ENCODE data around the gene MEIS2. TPM values are rescaled to one million over a fixed set of nuclear protein-coding genes. Genes with fewer than 3 reads are reported as not detected.

Gene MEIS2
- total RNA-seq, 1 donor: 0.21 TPM

DNA sequence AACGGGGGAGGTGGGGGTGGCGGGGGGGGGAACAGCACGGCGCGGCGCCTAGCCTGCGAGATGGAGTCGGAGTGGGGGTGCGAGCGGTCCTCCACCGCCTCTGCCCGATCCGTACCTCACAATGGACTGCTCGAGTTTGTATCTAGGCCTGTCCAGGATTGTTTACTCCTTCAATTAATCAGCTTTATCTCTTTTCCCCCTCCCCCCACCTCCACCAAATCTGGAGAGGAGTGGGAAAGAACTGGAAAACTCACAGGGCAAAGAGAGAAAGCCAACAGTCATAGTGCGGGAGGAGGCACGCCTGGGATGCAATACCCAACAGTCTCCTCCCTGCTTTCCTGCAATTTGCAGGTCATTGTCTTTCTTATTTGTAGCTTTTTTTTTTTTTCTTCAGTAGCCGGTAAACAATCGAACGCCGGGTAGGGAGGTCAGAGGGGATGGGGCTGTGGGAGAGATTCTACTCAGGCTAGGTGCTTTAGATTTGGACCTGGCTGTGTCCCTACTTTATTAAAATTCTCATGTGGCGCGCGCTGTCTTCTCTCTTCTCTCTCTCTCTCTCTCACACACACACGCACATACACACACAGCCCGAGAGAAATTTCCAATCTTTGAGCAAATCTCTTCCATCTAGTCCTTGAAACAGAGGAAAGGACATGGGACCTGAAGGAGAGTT is 6.9 kb upstream of the MEIS2 start:
- Histone ChIP-seq H3K9me3 (ENCODE audit: low read depth, low read length) (no peaks in the 10 kb centered on the region), H3K4me3 (ENCODE audit: low read length) (no peak overlapping the region)

GRCh38 chr15:37106490-37107001 is 6.2 kb upstream of the MEIS2 start:
- Histone ChIP-seq H3K4me3 (ENCODE audit: low read length) (no peak overlapping the region), H3K9me3 (ENCODE audit: low read depth, low read length) (no peaks in the 10 kb centered on the region), H3K4me1 (ENCODE audit: insufficient read depth, low read length) (peaks cover 15% of the 10 kb centered on the region), H3K27me3 (ENCODE audit: insufficient read depth, low read length) (peaks cover 96% of the 10 kb centered on the region)

More for the DNA sequence above, 6.9 kb upstream of the MEIS2 start:
- peaks cover 99% of the 10 kb centered on the region for H3K27me3 ChIP-seq (ENCODE audit: insufficient read depth, low read length)
- peaks cover 11% of the 10 kb centered on the region for H3K4me1 ChIP-seq (ENCODE audit: insufficient read depth, low read length)

- H3K27me3 ChIP-seq (ENCODE audit: insufficient read depth, low read length): peaks cover 96% of the 10 kb centered on the region
- H3K4me1 ChIP-seq (ENCODE audit: insufficient read depth, low read length): peaks cover 21% of the 10 kb centered on the region
- H3K9me3 ChIP-seq (ENCODE audit: low read depth, low read length): no peaks in the 10 kb centered on the region
- no peak overlapping the region for H3K4me3 ChIP-seq (ENCODE audit: low read length)
Observed at GRCh38 chr15:37105889-37106288, 5.5 kb upstream of the MEIS2 start.

DNA sequence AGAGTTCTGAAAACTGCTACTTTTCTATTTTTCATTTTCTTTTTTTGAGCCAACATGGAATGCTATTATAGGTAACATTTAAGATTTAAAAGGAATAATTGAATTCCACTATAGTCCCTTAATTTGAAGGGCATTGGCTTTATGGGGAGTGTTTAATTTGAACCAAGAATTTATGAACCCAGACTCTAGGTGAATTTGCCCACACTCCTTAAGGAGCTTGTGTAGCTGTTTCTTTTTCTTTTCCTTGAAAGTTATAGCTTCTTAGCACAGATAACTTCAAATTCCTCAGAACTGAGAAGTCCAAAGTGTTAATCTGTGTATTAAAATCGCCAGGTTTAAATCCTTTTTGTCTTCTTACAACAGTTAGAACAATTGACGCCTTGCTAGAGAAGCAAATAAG is 4.7 kb upstream of the MEIS2 start:
- H3K9me3 ChIP-seq (ENCODE audit: low read depth, low read length): no peaks in the 10 kb centered on the region
- H3K4me3 ChIP-seq (ENCODE audit: low read length): no peak overlapping the region
- peaks cover 16% of the 10 kb centered on the region for H3K4me1 ChIP-seq (ENCODE audit: insufficient read depth, low read length)
- peaks cover 92% of the 10 kb centered on the region for H3K27me3 ChIP-seq (ENCODE audit: insufficient read depth, low read length)

GRCh38 chr15:37104424-37104981 is 4.2 kb upstream of the MEIS2 start:
- H3K27me3 ChIP-seq (ENCODE audit: insufficient read depth, low read length): peaks cover 92% of the 10 kb centered on the region
- no peaks in the 10 kb centered on the region for H3K9me3 ChIP-seq (ENCODE audit: low read depth, low read length)
- H3K4me1 ChIP-seq (ENCODE audit: insufficient read depth, low read length): peaks cover 22% of the 10 kb centered on the region
- H3K4me3 ChIP-seq (ENCODE audit: low read length): no peak overlapping the region

DNA sequence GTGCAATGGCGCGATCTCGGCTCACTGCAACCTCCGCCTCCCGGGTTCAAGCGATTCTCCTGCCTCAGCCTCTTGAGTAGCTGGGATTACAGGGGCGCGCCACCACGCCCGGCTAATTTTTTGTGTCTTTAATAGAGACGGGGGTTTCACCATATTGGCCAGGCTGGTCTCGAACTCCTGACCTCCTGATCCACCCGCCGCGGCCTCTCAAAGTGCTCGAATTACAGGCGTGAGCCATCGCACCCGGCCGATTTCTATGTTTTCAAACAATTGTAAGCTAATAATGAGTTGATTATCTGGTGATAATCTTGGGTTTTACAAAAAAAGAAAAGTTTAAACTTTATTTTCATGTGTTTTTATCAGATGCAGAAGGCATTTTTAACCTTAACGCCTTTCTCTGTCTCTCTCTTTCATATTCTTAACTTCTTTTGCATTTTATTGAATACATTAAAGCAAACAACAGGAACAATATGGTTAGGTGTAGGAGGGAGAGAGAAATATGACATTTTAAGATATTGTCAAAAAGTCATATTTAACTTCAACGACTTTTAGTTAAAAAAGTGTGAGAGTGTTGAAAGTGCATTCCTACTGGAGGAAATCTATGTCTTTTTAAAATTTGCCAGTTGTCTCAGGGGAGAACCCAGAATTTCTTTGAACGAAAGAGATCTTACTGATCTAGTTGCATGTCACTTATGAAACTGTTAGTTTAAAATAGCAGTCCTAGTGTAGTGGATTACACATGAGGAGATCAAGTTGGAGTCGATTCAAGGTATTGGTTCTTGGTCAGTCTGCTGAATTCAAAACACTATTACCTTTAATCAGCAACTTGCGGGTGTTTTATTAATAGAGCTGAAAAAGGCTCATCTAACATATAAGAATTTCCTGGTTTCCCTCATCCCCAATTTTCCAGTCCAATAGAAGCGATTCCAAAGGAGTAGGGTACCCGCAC is 3.4 kb upstream of the MEIS2 start:
- Histone ChIP-seq H3K4me3 (ENCODE audit: low read length) (no peak overlapping the region), H3K27me3 (ENCODE audit: insufficient read depth, low read length) (peaks cover 89% of the 10 kb centered on the region), H3K4me1 (ENCODE audit: insufficient read depth, low read length) (peaks cover 28% of the 10 kb centered on the region), H3K9me3 (ENCODE audit: low read depth, low read length) (no peaks in the 10 kb centered on the region)

- Histone ChIP-seq H3K4me3 (ENCODE audit: low read length) (no peak overlapping the region), H3K27me3 (ENCODE audit: insufficient read depth, low read length) (peaks cover 89% of the 10 kb centered on the region), H3K9me3 (ENCODE audit: low read depth, low read length) (no peaks in the 10 kb centered on the region), H3K4me1 (ENCODE audit: insufficient read depth, low read length) (peaks cover 34% of the 10 kb centered on the region)
Observed at GRCh38 chr15:37103163-37103435, 2.8 kb upstream of the MEIS2 start.

- no peak overlapping the region for H3K4me3 ChIP-seq (ENCODE audit: low read length)
- peaks cover 38% of the 10 kb centered on the region for H3K4me1 ChIP-seq (ENCODE audit: insufficient read depth, low read length)
- H3K27me3 ChIP-seq (ENCODE audit: insufficient read depth, low read length): peaks cover 89% of the 10 kb centered on the region
- H3K9me3 ChIP-seq (ENCODE audit: low read depth, low read length): no peaks in the 10 kb centered on the region
Observed at GRCh38 chr15:37102305-37103162, 2.2 kb upstream of the MEIS2 start.

GRCh38 chr15:37101980-37102304 is 1.6 kb upstream of the MEIS2 start:
- no peaks in the 10 kb centered on the region for H3K9me3 ChIP-seq (ENCODE audit: low read depth, low read length)
- H3K27me3 ChIP-seq (ENCODE audit: insufficient read depth, low read length): peaks cover 89% of the 10 kb centered on the region
- H3K4me3 ChIP-seq (ENCODE audit: low read length): no peak overlapping the region
- H3K4me1 ChIP-seq (ENCODE audit: insufficient read depth, low read length): peaks cover 38% of the 10 kb centered on the region

DNA sequence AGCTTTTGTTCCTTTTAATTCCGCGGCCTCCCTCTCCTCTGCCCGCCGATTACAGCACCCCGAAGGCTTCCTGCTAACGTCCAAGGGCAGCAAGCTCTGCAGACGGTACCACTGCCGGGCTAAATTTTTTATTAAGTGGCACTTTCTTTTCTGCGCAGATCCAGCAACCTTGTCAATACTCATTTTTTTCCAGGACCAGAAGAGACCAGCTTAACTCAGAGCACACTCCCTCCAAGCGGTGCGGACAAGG is 542 bp upstream of the MEIS2 start:
- Histone ChIP-seq H3K4me3 (ENCODE audit: low read length) (peak overlapping the region; percentile 31), H3K9me3 (ENCODE audit: low read depth, low read length) (no peaks in the 10 kb centered on the region), H3K4me1 (ENCODE audit: insufficient read depth, low read length) (peaks cover 38% of the 10 kb centered on the region), H3K27me3 (ENCODE audit: insufficient read depth, low read length) (peaks cover 91% of the 10 kb centered on the region)

- H3K4me3 ChIP-seq (ENCODE audit: low read length): peak overlapping the region; percentile 43
- no peaks in the 10 kb centered on the region for H3K9me3 ChIP-seq (ENCODE audit: low read depth, low read length)
- H3K4me1 ChIP-seq (ENCODE audit: insufficient read depth, low read length): peaks cover 38% of the 10 kb centered on the region
- H3K27me3 ChIP-seq (ENCODE audit: insufficient read depth, low read length): peaks cover 88% of the 10 kb centered on the region
Observed at GRCh38 chr15:37099319-37100108, 835 bp downstream of the MEIS2 start.

GRCh38 chr15:37098468-37099318 is 1.7 kb downstream of the MEIS2 start:
- Histone ChIP-seq H3K27me3 (ENCODE audit: insufficient read depth, low read length) (peaks cover 88% of the 10 kb centered on the region), H3K4me3 (ENCODE audit: low read length) (peak overlapping the region; percentile 3), H3K9me3 (ENCODE audit: low read depth, low read length) (no peaks in the 10 kb centered on the region), H3K4me1 (ENCODE audit: insufficient read depth, low read length) (peaks cover 38% of the 10 kb centered on the region)

GRCh38 chr15:37097144-37097919 is 3.0 kb downstream of the MEIS2 start:
- Histone ChIP-seq H3K27me3 (ENCODE audit: insufficient read depth, low read length) (peaks cover 81% of the 10 kb centered on the region), H3K4me1 (ENCODE audit: insufficient read depth, low read length) (peaks cover 36% of the 10 kb centered on the region)

More at GRCh38 chr15:37097144-37097919, 3.0 kb downstream of the MEIS2 start:
- Histone ChIP-seq H3K9me3 (ENCODE audit: low read depth, low read length) (no peaks in the 10 kb centered on the region), H3K4me3 (ENCODE audit: low read length) (no peak overlapping the region)
